Karpas-422 (cell line): ENCODE measurements around the gene GSS. TPM values are rescaled to one million over a fixed set of nuclear protein-coding genes. Genes with fewer than 3 reads are reported as not detected.

Source experiments
- DNase-seq: peaks from one replicate; pipeline ENCODE4 v3.0.0-alpha.2; 2015
- H2AFZ ChIP-seq: fragments of 200-600 bp; sonication (generic); 2 replicates; pipeline ENCODE4 v1.6.1; 2014; ENCODE audit warnings: antibody characterized with exemption, low read length, mixed read lengths
- H3K27ac ChIP-seq: fragments of 200-600 bp; sonication (generic); 2 replicates; pipeline ENCODE4 v1.5.1; 2014; ENCODE audit warnings: mild to moderate bottlenecking, low read length, moderate library complexity
- H3K27me3 ChIP-seq: fragments of 200-600 bp; sonication (generic); 2 replicates; pipeline ENCODE4 v1.6.1; 2014; ENCODE audit warnings: low read length, mixed read lengths
- H3K36me3 ChIP-seq: fragments of 200-600 bp; sonication (generic); 2 replicates; pipeline ENCODE4 v1.6.1; 2014; ENCODE audit warnings: low read length, mixed read lengths; ENCODE audit not compliant: insufficient read depth
- H3K4me1 ChIP-seq: fragments of 200-600 bp; sonication (generic); 2 replicates; pipeline ENCODE4 v1.6.1; 2014; ENCODE audit warnings: mild to moderate bottlenecking, low read length, mixed read lengths
- H3K4me2 ChIP-seq: fragments of 200-600 bp; sonication (generic); 2 replicates; pipeline ENCODE4 v1.6.1; 2014; ENCODE audit warnings: low read length, low read depth, mild to moderate bottlenecking; ENCODE audit not compliant: poor library complexity, severe bottlenecking
- H3K4me3 ChIP-seq: fragments of 200-600 bp; sonication (generic); 2 replicates; pipeline ENCODE4 v1.5.1; 2014; ENCODE audit warnings: mild to moderate bottlenecking, antibody characterized with exemption, low read length, mixed read lengths
- H3K79me2 ChIP-seq: fragments of 200-600 bp; sonication (generic); 2 replicates; pipeline ENCODE4 v1.6.1; 2014; ENCODE audit warnings: mild to moderate bottlenecking, low read length, mixed read lengths
- H3K9ac ChIP-seq: fragments of 200-600 bp; sonication (generic); 2 replicates; pipeline ENCODE4 v1.6.0; 2014; ENCODE audit warnings: low read length
- H3K9me2 ChIP-seq: fragments of 200-600 bp; sonication (generic), shearing (Covaris generic); replicated peaks from 2 replicates; pipeline ENCODE4 v1.6.0; 2014; ENCODE audit warnings: mild to moderate bottlenecking, low read length, moderate library complexity; ENCODE audit not compliant: insufficient read depth
- H3K9me3 ChIP-seq: fragments of 300-700, 200-600 bp; sonication (generic); 2 replicates; pipeline ENCODE4 v1.6.1; 2014; ENCODE audit warnings: low read length, mixed read lengths
- H4K20me1 ChIP-seq: fragments of 200-600 bp; sonication (generic); 2 replicates; pipeline ENCODE4 v1.6.1; 2014; ENCODE audit warnings: mild to moderate bottlenecking, antibody characterized with exemption, low read length, low read depth; ENCODE audit not compliant: insufficient read depth
- total RNA-seq: library from RNA; depleted of rRNA; stranded (reverse); fragments of >200 nt; shearing (Covaris generic); gene quantifications from 2 replicates; pipeline ENCODE4 v1.2.3, GENCODE V29; 2014; ENCODE audit warnings: low replicate concordance

The GSS gene
- total RNA-seq, 1 experiment from 2014 or later: 24.7 TPM

- H3K27me3 ChIP-seq: no peaks in the 10 kb centered on the region
- no peaks in the 10 kb centered on the region for H3K9me2 ChIP-seq
- no peak overlapping the region for H2AFZ ChIP-seq
- H3K9ac ChIP-seq: no peak overlapping the region
- no peaks in the 10 kb centered on the region for H4K20me1 ChIP-seq
- H3K79me2 ChIP-seq: no peaks in the 10 kb centered on the region
- H3K4me1 ChIP-seq: peaks cover 4% of the 10 kb centered on the region; the same call in 1 of the 2 replicates
- no peaks in the 10 kb centered on the region for H3K36me3 ChIP-seq
- H3K27ac ChIP-seq: no peak overlapping the region
- no peak overlapping the region for H3K4me3 ChIP-seq
- H3K9me3 ChIP-seq: no peaks in the 10 kb centered on the region
- DNase-seq: no peak
- no peak overlapping the region for H3K4me2 ChIP-seq
Observed at GRCh38 chr20:35000922-35001595, 45.5 kb upstream of the GSS start.

GRCh38 chr20:35000311-35000921, 44.8 kb upstream of the GSS start:
- Histone ChIP-seq H2AFZ (no peak overlapping the region), H3K9ac (no peak overlapping the region), H3K27me3 (no peaks in the 10 kb centered on the region), H3K79me2 (no peaks in the 10 kb centered on the region), H3K9me2 (no peaks in the 10 kb centered on the region), H3K4me1 (peaks cover 4% of the 10 kb centered on the region; the same call in 1 of the 2 replicates), H3K9me3 (no peaks in the 10 kb centered on the region), H3K27ac (no peak overlapping the region), H3K4me3 (no peak overlapping the region), H4K20me1 (no peaks in the 10 kb centered on the region), H3K36me3 (no peaks in the 10 kb centered on the region), H3K4me2 (no peak overlapping the region)
- DNase-seq: peak; percentile 53

- Histone ChIP-seq H4K20me1 (no peaks in the 10 kb centered on the region), H3K36me3 (no peaks in the 10 kb centered on the region), H3K4me1 (peaks cover 4% of the 10 kb centered on the region; the same call in 1 of the 2 replicates), H3K9me2 (no peaks in the 10 kb centered on the region), H3K9ac (no peak overlapping the region), H3K27ac (no peak overlapping the region), H2AFZ (no peak overlapping the region), H3K9me3 (no peaks in the 10 kb centered on the region), H3K79me2 (no peaks in the 10 kb centered on the region), H3K4me3 (no peak overlapping the region), H3K4me2 (no peak overlapping the region), H3K27me3 (no peaks in the 10 kb centered on the region)
- DNase-seq: no peak
Observed at GRCh38 chr20:34999782-35000181, 44.2 kb upstream of the GSS start.

GRCh38 chr20:34999021-34999451, 43.4 kb upstream of the GSS start:
- Histone ChIP-seq H3K27me3 (no peaks in the 10 kb centered on the region), H3K4me3 (no peak overlapping the region), H3K36me3 (no peaks in the 10 kb centered on the region), H4K20me1 (no peaks in the 10 kb centered on the region), H2AFZ (no peak overlapping the region), H3K9me2 (no peaks in the 10 kb centered on the region), H3K9me3 (no peaks in the 10 kb centered on the region), H3K4me2 (no peak overlapping the region), H3K9ac (no peak overlapping the region), H3K27ac (no peak overlapping the region), H3K79me2 (no peaks in the 10 kb centered on the region), H3K4me1 (peaks cover 4% of the 10 kb centered on the region; the same call in 1 of the 2 replicates)
- DNase-seq: no peak

- H3K4me3 ChIP-seq: no peak overlapping the region
- no peak overlapping the region for H3K4me2 ChIP-seq
- no peaks in the 10 kb centered on the region for H3K36me3 ChIP-seq
- no peaks in the 10 kb centered on the region for H3K79me2 ChIP-seq
- DNase-seq: no peak
- no peak overlapping the region for H3K9ac ChIP-seq
- H3K27me3 ChIP-seq: no peaks in the 10 kb centered on the region
- no peaks in the 10 kb centered on the region for H3K9me3 ChIP-seq
- H4K20me1 ChIP-seq: no peaks in the 10 kb centered on the region
- H3K4me1 ChIP-seq: peaks cover 4% of the 10 kb centered on the region; the same call in 1 of the 2 replicates
- no peak overlapping the region for H3K27ac ChIP-seq
- no peaks in the 10 kb centered on the region for H3K9me2 ChIP-seq
- H2AFZ ChIP-seq: no peak overlapping the region
Observed at GRCh38 chr20:34998331-34998950, 42.8 kb upstream of the GSS start.

GRCh38 chr20:34997774-34998173, 42.2 kb upstream of the GSS start:
- no peaks in the 10 kb centered on the region for H3K9me3 ChIP-seq
- H3K4me2 ChIP-seq: no peak overlapping the region
- no peaks in the 10 kb centered on the region for H3K36me3 ChIP-seq
- H3K79me2 ChIP-seq: no peaks in the 10 kb centered on the region
- DNase-seq: no peak
- H2AFZ ChIP-seq: no peak overlapping the region
- no peak overlapping the region for H3K9ac ChIP-seq
- H3K27me3 ChIP-seq: no peaks in the 10 kb centered on the region
- peaks cover 4% of the 10 kb centered on the region; the same call in 1 of the 2 replicates for H3K4me1 ChIP-seq
- H4K20me1 ChIP-seq: no peaks in the 10 kb centered on the region
- H3K9me2 ChIP-seq: no peaks in the 10 kb centered on the region
- H3K4me3 ChIP-seq: no peak overlapping the region
- no peak overlapping the region for H3K27ac ChIP-seq

- Histone ChIP-seq H3K27me3 (no peaks in the 10 kb centered on the region), H3K4me3 (no peak overlapping the region), H3K79me2 (no peaks in the 10 kb centered on the region), H3K9ac (no peak overlapping the region), H3K27ac (no peak overlapping the region), H3K4me1 (peaks cover 4% of the 10 kb centered on the region; the same call in 1 of the 2 replicates), H4K20me1 (no peaks in the 10 kb centered on the region), H3K36me3 (no peaks in the 10 kb centered on the region), H2AFZ (no peak overlapping the region), H3K9me3 (no peaks in the 10 kb centered on the region), H3K4me2 (no peak overlapping the region), H3K9me2 (no peaks in the 10 kb centered on the region)
- DNase-seq: no peak
Observed at GRCh38 chr20:34997131-34997561, 41.5 kb upstream of the GSS start.

- no peak overlapping the region for H3K27ac ChIP-seq
- no peaks in the 10 kb centered on the region for H3K9me2 ChIP-seq
- no peaks in the 10 kb centered on the region for H3K9me3 ChIP-seq
- peaks cover 4% of the 10 kb centered on the region; the same call in 1 of the 2 replicates for H3K4me1 ChIP-seq
- H3K36me3 ChIP-seq: no peaks in the 10 kb centered on the region
- no peaks in the 10 kb centered on the region for H3K27me3 ChIP-seq
- no peaks in the 10 kb centered on the region for H3K79me2 ChIP-seq
- no peaks in the 10 kb centered on the region for H4K20me1 ChIP-seq
- H3K4me3 ChIP-seq: no peak overlapping the region
- DNase-seq: no peak
- H3K9ac ChIP-seq: no peak overlapping the region
- H3K4me2 ChIP-seq: no peak overlapping the region
- H2AFZ ChIP-seq: no peak overlapping the region
Observed at GRCh38 chr20:34996243-34997028, 40.8 kb upstream of the GSS start.
